Gastroesophageal sphincter (tissue), 4 donors: ENCODE data around the gene SLC2A9. TPM values are rescaled to one million over a fixed set of nuclear protein-coding genes. Genes with fewer than 3 reads are reported as not detected.

ENCODE experiments used
- ATAC-seq: fragments of 150-250 bp; one replicate; pipeline ENCODE4 v1.9.1; 2016; ENCODE audit warnings: mild to moderate bottlenecking, moderate library complexity
- H3K27ac ChIP-seq, 4 donors: fragments of 200-600 bp; sonication (generic) in 3 of 4; 1 replicate in 3 of 4; 2 replicates in 1 of 4; pipeline ENCODE4 v1.5.1; 2016 to 2019
- H3K27me3 ChIP-seq: fragments of 200-600 bp; sonication (generic); one replicate; pipeline ENCODE4 v1.5.1; 2019
- H3K36me3 ChIP-seq, 2 donors: fragments of 200-600 bp; sonication (generic); one replicate each; pipeline ENCODE4 v1.5.1; 2019; ENCODE audit warnings: control low read depth in 1 of 2
- H3K4me1 ChIP-seq, 3 donors: fragments of 200-600 bp; sonication (generic); 1 replicate in 2 of 3; 2 replicates in 1 of 3; pipeline ENCODE4 v1.5.1; 2016 to 2019; ENCODE audit warnings: control low read depth in 2 of 3
- H3K4me3 ChIP-seq, 2 donors: fragments of 200-600 bp; sonication (generic); one replicate each; pipeline ENCODE4 v1.5.1; 2019; ENCODE audit warnings: mild to moderate bottlenecking in 1 of 2, moderate library complexity in 1 of 2
- H3K9me3 ChIP-seq, 3 donors: fragments of 200-600 bp; sonication (generic); one replicate each; pipeline ENCODE4 v1.5.1; 2017 to 2019; ENCODE audit warnings: control low read depth in 2 of 3
- EP300 ChIP-seq: sonication (generic); formaldehyde crosslinking; IDR thresholded peaks from one replicate; pipeline ENCODE4 v1.6.1; 2017; ENCODE audit warnings: antibody characterized with exemption, mild to moderate bottlenecking
- POLR2A ChIP-seq, 2 donors: fragments of 450-650 bp; IDR thresholded peaks; one replicate each; pipeline ENCODE4 v1.6.1; 2017; ENCODE audit warnings: antibody characterized with exemption in 2 of 2, mild to moderate bottlenecking in 2 of 2, moderate library complexity in 1 of 2
- POLR2AphosphoS5 ChIP-seq: sonication (generic); formaldehyde crosslinking; IDR thresholded peaks from one replicate; pipeline ENCODE4 v1.6.1; 2017; ENCODE audit warnings: antibody characterized with exemption
- WGBS, 2 donors: methylation state at CpG; one replicate each; pipeline ENCODE4 v1.1.5; 2018; ENCODE audit warnings: low coverage in 1 of 2; 5-methylcytosine and 5-hydroxymethylcytosine counted together
- total RNA-seq, 4 donors: library from RNA; depleted of rRNA; stranded (reverse); fragments of >200 nt; gene quantifications; one replicate each; pipeline ENCODE4 v1.1.0, GENCODE V29; 2016
- TF ChIP-seq, protein P1 (sequence below), 4 experiments: fragments of 200-600 bp in 2 of 4; fragments of 450-650 bp in 2 of 4; sonication (generic) in 1 of 4; IDR thresholded peaks; one replicate each; pipeline ENCODE4 v1.5.1; 2017 to 2019; ENCODE audit warnings: antibody characterized with exemption in 4 of 4, mild to moderate bottlenecking in 2 of 4, moderate library complexity in 2 of 4

Gene SLC2A9
- total RNA-seq, 4 donors from 2014 or later: 3.1 to 6.5 (median 4.3) TPM

- 100% methylated on average over 1 of the region's 1 CpG for WGBS, 2 donors
- Histone ChIP-seq H3K9me3 (no peaks in the 10 kb centered on the region), H3K4me1 (peaks cover 0 to 9% (median 0%) of the 10 kb centered on the region in 3 donors), H3K36me3 (no peaks in the 10 kb centered on the region), H3K4me3 (no peak overlapping the region), H3K27ac (no peak overlapping the region), H3K27me3 (no peaks in the 10 kb centered on the region)
- no peak for ATAC-seq
- no peak for TF ChIP-seq POLR2AphosphoS5
- TF ChIP-seq EP300: no peak
- TF ChIP-seq POLR2A (IDR thresholded peaks at IDR 0.05): no peak
- TF ChIP-seq, protein P1, sequence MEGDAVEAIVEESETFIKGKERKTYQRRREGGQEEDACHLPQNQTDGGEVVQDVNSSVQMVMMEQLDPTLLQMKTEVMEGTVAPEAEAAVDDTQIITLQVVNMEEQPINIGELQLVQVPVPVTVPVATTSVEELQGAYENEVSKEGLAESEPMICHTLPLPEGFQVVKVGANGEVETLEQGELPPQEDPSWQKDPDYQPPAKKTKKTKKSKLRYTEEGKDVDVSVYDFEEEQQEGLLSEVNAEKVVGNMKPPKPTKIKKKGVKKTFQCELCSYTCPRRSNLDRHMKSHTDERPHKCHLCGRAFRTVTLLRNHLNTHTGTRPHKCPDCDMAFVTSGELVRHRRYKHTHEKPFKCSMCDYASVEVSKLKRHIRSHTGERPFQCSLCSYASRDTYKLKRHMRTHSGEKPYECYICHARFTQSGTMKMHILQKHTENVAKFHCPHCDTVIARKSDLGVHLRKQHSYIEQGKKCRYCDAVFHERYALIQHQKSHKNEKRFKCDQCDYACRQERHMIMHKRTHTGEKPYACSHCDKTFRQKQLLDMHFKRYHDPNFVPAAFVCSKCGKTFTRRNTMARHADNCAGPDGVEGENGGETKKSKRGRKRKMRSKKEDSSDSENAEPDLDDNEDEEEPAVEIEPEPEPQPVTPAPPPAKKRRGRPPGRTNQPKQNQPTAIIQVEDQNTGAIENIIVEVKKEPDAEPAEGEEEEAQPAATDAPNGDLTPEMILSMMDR (IDR thresholded peaks at IDR 0.05): no peak
Observed at GRCh38 chr4:9933956-9934355, 87.3 kb downstream of the SLC2A9 start.

DNA sequence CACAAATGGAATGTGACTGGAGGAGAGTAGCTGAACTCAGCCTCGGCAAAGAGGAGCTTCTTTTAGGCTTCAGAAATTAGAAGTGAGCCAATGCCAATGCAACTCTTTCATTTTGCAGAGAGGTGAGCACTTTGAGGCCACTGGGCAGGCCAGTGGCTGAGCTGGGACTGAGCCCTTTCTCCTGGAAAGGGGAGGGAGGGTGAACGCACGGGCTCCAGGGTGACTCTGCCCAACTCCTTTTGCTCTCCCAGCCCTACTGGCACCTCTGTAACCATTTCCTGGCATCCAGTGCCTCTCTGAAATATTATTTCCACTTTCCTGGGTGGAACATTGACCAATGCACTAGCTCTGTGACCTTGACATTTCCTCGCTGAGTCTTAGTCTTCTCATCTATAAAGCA, 88.1 kb downstream of the SLC2A9 start:
- 96 to 100% methylated on average over 1 to 4 of the region's 4 CpGs for WGBS, 2 donors
- ATAC-seq: no peak
- TF ChIP-seq POLR2AphosphoS5 (no peak), EP300 (no peak)

DNA sequence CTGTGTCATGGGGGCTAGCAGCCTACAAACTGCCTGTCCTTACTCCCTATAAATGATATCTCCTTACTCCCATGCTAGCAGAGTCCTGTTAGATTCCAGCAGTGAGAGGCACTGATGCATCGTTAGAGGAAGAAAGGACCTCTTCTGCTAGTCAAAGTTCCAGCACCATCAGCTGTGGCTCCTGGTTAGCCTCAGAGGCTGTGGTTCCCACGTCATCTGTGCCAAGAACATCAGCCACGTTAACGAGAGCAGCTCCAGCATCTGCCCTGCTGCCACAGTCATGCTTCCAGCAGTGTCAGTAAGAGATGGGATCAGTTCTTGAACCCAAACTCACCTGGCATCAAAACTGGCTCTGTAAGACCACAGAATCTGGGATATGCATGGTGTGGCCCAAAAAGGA, 88.5 kb downstream of the SLC2A9 start:
- Histone ChIP-seq H3K27ac (no peak overlapping the region), H3K4me1 (peaks cover 0 to 9% (median 0%) of the 10 kb centered on the region in 3 donors), H3K4me3 (no peak overlapping the region), H3K36me3 (no peaks in the 10 kb centered on the region), H3K27me3 (no peaks in the 10 kb centered on the region), H3K9me3 (no peaks in the 10 kb centered on the region)
- no peak for TF ChIP-seq EP300
- TF ChIP-seq POLR2A (IDR thresholded peaks at IDR 0.05): no peak
- TF ChIP-seq, protein P1 (IDR thresholded peaks at IDR 0.05): no peak
- TF ChIP-seq POLR2AphosphoS5: no peak
- ATAC-seq: no peak
- WGBS, 2 donors: 100% methylated on average over 1 of the region's 4 CpGs; no CpG with 5 or more reads in 1 of the 2 donors

More for the DNA sequence above, 88.1 kb downstream of the SLC2A9 start:
- Histone ChIP-seq H3K4me1 (peaks cover 0 to 9% (median 0%) of the 10 kb centered on the region in 3 donors), H3K9me3 (no peaks in the 10 kb centered on the region), H3K27ac (no peak overlapping the region), H3K27me3 (no peaks in the 10 kb centered on the region), H3K4me3 (no peak overlapping the region), H3K36me3 (no peaks in the 10 kb centered on the region)

DNA sequence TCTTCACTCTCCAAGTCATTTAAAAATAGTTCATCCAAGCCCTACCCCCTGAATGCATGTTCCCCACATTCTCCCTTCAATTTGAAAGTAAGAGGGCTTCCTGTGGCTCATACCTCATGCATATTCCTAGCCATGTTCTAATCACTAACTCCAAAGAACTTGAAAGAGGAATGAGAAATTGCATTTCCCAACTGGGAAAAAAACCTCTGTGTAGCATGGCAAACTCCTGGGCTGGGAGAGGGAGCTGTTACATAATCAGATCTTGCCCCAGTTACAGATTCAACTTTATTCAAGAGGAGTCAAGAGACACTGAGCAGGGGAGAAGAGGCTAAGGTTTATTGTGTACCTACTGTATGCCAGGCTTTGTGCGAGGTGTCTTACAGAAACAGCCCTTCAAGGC, 90.2 kb downstream of the SLC2A9 start:
- Histone ChIP-seq H3K27ac (no peak overlapping the region), H3K4me3 (no peak overlapping the region), H3K9me3 (no peaks in the 10 kb centered on the region), H3K36me3 (no peaks in the 10 kb centered on the region), H3K4me1 (peaks cover 0 to 9% (median 0%) of the 10 kb centered on the region in 3 donors), H3K27me3 (no peaks in the 10 kb centered on the region)
- ATAC-seq: no peak
- WGBS, 2 donors: 43 to 80% methylated on average over 1 of the region's 1 CpG
- TF ChIP-seq, protein P1 (IDR thresholded peaks at IDR 0.05): no peak
- TF ChIP-seq POLR2AphosphoS5: no peak
- TF ChIP-seq EP300: no peak
- TF ChIP-seq POLR2A (IDR thresholded peaks at IDR 0.05): no peak

DNA sequence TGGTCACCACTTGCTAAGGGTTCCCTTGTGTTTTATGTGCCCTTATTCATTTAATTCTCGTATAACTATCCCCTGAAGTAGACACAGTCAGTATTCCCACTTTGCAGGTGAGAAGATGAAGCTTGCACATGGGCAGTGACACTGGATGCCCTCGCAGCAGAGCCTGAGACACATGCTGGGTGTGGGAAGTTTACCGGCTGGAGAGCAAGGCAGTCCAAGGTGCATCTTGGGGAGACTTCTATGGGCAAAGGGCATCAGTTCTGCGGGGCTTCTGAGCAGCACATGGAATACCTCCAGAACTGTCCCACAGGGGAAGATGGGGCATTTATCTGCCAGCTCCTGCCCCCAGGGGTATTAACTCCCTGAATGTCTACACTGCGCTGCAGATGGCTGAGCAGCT, 92.2 kb downstream of the SLC2A9 start:
- Histone ChIP-seq H3K27me3 (no peaks in the 10 kb centered on the region), H3K36me3 (no peaks in the 10 kb centered on the region), H3K9me3 (no peaks in the 10 kb centered on the region), H3K4me1 (peaks cover 0 to 9% (median 0%) of the 10 kb centered on the region in 3 donors), H3K27ac (no peak overlapping the region), H3K4me3 (no peak overlapping the region)
- ATAC-seq: no peak
- 85 to 100% methylated on average over 1 to 2 of the region's 5 CpGs for WGBS, 2 donors
- TF ChIP-seq, protein P1 (IDR thresholded peaks at IDR 0.05): no peak
- TF ChIP-seq POLR2A (IDR thresholded peaks at IDR 0.05): no peak
- TF ChIP-seq EP300: no peak
